Measurements from ENCODE around the gene SLC36A2.
"Not testable (repeated sequence)": the region's sequence is repeated elsewhere in the genome, so short reads cannot be mapped to it uniquely, and the experiment has no call there.

SLC36A2 gene

GRCh38 chr5:151326266-151326665 is 21.1 kb downstream of the SLC36A2 start:
- DNase-seq (ENCODE audit: low read depth) = no peak

GRCh38 chr5:151320481-151320880 is 26.9 kb downstream of the SLC36A2 start:
- DNase-seq (ENCODE audit: low read depth) = no peak

GRCh38 chr5:151318850-151319732 is 28.3 kb downstream of the SLC36A2 start:
- no peak for DNase-seq (ENCODE audit: low read depth)

GRCh38 chr5:151317871-151318270 is 29.5 kb downstream of the SLC36A2 start:
- DNase-seq (ENCODE audit: low read depth) = no peak

GRCh38 chr5:151315998-151316597 is 31.3 kb downstream of the SLC36A2 start:
- peak; percentile 12 for DNase-seq (ENCODE audit: low read depth)

GRCh38 chr5:151313357-151313756 is 34.0 kb downstream of the SLC36A2 start:
- DNase-seq (ENCODE audit: low read depth) = no peak

- DNase-seq (ENCODE audit: low read depth) = no peak
Measured at GRCh38 chr5:151312756-151313324, 34.5 kb downstream of the SLC36A2 start.

GRCh38 chr5:151310932-151311331 is 36.4 kb downstream of the SLC36A2 start:
- DNase-seq (ENCODE audit: low read depth) = no peak

GRCh38 chr5:151309821-151310220 is 37.5 kb downstream of the SLC36A2 start:
- not testable (repeated sequence) for DNase-seq (ENCODE audit: low read depth)

GRCh38 chr5:151309266-151309665 is 38.1 kb downstream of the SLC36A2 start:
- DNase-seq (ENCODE audit: low read depth) = not testable (repeated sequence)

GRCh38 chr5:151303666-151304065 is 43.7 kb downstream of the SLC36A2 start, which contains the start of gene SLC36A3:
TSS of gene SLC36A3 (minus strand) at chr5:151303766. CDS start at chr5:151303354, 412 bp downstream.
- DNase-seq (ENCODE audit: low read depth) = no peak

GRCh38 chr5:151298063-151298855 is 49.1 kb downstream of the SLC36A2 start:
- no peak for DNase-seq (ENCODE audit: low read depth)

- DNase-seq (ENCODE audit: low read depth) = no peak
Measured at GRCh38 chr5:151296974-151297373, 50.4 kb downstream of the SLC36A2 start.

GRCh38 chr5:151296478-151296830 is 50.9 kb downstream of the SLC36A2 start:
- DNase-seq (ENCODE audit: low read depth) = no peak

GRCh38 chr5:151295791-151296477 is 51.4 kb downstream of the SLC36A2 start:
- no peak for DNase-seq (ENCODE audit: low read depth)

GRCh38 chr5:151295138-151295537 is 52.2 kb downstream of the SLC36A2 start:
- DNase-seq (ENCODE audit: low read depth) = no peak

- no peak for DNase-seq (ENCODE audit: low read depth)
Measured at GRCh38 chr5:151293624-151294023, 53.7 kb downstream of the SLC36A2 start.

GRCh38 chr5:151288180-151288579 is 59.2 kb downstream of the SLC36A2 start:
- no peak for DNase-seq (ENCODE audit: low read depth)

- no peak for DNase-seq (ENCODE audit: low read depth)
Measured at GRCh38 chr5:151286246-151286645, 61.1 kb downstream of the SLC36A2 start.

- DNase-seq (ENCODE audit: low read depth) = no peak
Measured at GRCh38 chr5:151285683-151286082, 61.7 kb downstream of the SLC36A2 start.

- DNase-seq (ENCODE audit: low read depth) = no peak
Measured at GRCh38 chr5:151284392-151284967, 62.9 kb downstream of the SLC36A2 start.

Measured in activated T-cell treated with anti-CD3 and anti-CD28 coated beads for 24 hours (primary cell).